K562 treated with DMSO at 1 percent for 12 hours (cell line): Measurements from ENCODE around the gene TRIM2. TPM values are rescaled to one million over a fixed set of nuclear protein-coding genes. Genes with fewer than 3 reads are reported as not detected.

Experiments
- total RNA-seq: library from RNA; unstranded; fragments of 300-600 nt; gene quantifications from 2 replicates; pipeline ENCODE4 v1.2.3, GENCODE V29; 2022; ENCODE audit not compliant: insufficient read depth

Gene TRIM2
- 0.28 and 1.5 TPM in 2 replicates for total RNA-seq

DNA sequence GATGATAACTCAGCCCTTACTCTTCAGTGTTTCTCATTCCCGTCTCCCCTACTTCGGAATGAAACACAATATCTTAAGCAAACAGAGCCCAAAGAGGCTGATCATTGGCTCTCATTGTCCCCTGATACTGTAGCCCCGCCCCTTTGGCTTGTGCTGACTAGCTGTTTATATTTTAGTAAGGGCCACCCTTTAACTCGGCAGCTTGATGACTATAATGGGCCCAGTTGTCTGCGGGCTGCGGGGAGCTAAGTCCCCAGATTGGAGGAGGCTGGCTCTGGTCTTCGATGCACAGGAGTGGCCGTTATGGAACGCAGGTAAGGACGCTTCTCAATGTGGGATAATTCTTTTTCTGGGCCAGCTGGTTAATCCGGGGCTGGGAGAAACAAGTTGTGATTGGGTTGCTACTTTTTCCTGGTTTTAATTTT is at the start of gene TRIM2:
TRIM2 (plus strand) TSS at position 197 of the 425 bp plus-strand sequence; CDS start at position 285, 88 bp downstream.

GRCh38 chr4:153344131-153345011 is 140.1 kb downstream of the TRIM2 start, which contains the start of gene MND1:
Gene MND1 (plus strand): TSS chr4:153344688. CDS start chr4:153344738, 50 bp downstream.

Other genes with a start within 250 kb of the TRIM2 start
- 33.7 and 48.0 TPM in 2 replicates for gene MND1, start 140.2 kb downstream of the TRIM2 start, total RNA-seq